NOMO-1 treated with DMSO at 0.1 percent for 48 hours (cell line): ENCODE measurements around the gene TMEM63A.
"Not testable (repeated sequence)": the region's sequence is repeated elsewhere in the genome, so short reads cannot be mapped to it uniquely, and the experiment has no call there.

ENCODE experiments used
- DNase-seq: peaks from one replicate; lab custom pipeline; 2025; ENCODE audit not compliant: unreplicated experiment; lab: John Stamatoyannopoulos, UW

Gene TMEM63A

DNA sequence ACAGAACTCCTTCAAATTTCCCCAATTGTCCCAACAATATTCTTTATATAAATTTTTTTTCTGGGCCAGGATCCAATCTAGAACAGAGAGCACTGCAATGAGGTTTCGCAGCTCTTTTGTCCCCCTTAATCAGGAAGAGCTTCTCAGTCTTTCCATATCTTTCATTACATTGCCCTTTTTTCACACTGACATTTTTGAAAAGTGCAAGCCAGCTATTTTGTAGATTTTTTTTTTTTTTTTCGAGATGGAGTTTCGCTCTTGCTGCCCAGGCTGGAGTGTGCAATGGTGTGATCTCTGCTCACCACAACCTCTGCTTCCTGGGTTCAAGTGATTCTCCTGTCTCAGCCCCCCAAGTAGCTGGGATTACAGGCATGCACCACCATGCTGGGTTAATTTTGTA, 75.4 kb downstream of the TMEM63A start:
- DNase-seq: not testable (repeated sequence)

DNA sequence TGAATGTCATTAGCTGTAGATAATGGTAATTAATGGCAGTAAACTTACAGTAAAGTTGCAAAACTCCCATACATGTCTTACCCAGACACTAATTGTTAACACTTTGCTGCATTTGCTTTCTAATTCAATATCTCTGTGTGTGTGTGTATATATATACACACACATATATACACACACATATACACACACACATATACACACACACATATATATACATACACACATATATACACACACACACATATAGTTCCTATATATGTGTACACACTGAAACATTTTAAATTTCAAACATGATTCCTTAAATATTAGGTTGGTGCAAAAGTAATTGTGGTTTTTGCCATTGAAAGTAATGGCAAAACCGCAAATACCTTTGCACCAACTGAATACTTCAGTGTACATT, 75.9 kb downstream of the TMEM63A start:
- DNase-seq: no peak

DNA sequence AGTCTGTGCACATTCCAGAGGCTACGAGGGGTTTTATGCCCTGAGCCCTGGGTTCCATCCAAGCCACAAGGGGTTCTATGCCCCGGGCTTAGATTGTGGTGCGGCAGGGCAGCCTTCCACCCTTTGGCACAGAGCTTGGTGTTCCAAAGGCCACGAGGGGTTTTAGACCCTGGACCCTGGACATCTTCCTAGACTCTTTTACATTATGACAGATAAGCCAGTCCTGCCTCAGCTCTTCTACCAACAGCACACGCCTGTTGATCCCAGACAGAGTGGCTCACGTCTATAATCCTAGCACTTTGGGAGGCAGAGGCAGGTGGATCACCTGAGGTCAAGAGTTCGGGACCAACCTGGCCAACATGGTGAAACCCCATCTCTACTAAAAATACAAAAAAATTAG, 81.0 kb downstream of the TMEM63A start:
- DNase-seq: not testable (repeated sequence)

DNA sequence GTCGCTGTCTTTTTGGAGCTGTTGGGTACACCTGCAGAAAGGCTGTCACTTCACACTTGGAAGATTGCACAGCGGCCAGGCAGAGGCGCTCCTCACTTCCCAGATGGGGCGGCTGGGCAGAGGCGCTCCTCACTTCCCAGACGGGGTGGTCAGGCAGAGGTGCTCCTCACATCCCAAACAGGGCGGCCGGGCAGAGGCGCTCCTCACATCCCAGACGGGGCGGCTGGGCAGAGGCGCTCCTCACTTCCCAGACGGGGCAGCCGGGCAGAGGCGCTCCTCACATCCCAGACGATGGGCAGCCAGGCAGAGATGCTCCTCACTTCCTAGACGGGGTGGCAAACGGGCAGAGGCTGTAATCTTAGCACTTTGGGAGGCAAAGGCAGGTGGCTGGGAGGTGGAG, 86.1 kb downstream of the TMEM63A start:
- DNase-seq: not testable (repeated sequence)
